ENCODE results near the gene TPP1. TPM values are rescaled to one million over a fixed set of nuclear protein-coding genes. Genes with fewer than 3 reads are reported as not detected.
A peak's percentile ranks its signal among the peaks of the same experiment; 100 is the strongest.

TPP1 gene
- total RNA-seq, 4 donors from 2014 or later, result 45.6 to 81.3 (median 58.0) TPM

DNA sequence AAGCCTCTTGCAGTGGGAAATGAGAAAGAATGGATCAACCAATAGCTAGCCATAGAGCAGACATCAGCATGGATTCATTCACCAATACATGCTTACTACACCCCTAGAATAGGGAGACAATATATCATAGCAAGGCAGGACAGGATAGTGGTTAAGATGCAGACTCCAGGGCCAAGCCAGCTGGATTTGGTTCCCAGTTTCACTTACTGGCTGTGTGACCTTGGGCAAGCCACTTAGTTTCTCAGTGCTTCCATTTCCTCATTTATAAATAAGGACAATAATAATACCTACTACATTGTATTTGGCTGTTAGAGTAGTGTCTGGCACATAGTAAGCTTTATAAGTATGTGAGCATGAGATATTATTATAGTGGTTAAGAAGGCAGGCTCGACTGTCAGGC lies 29.3 kb upstream of the TPP1 start:
- no peak for DNase-seq (ENCODE audit: low spot score in 2 of 2)
- H3K4me3 ChIP-seq, result no peak overlapping the region
- peaks cover 0 to 47% (median 28%) of the 10 kb centered on the region in 4 donors for H3K4me1 ChIP-seq

DNA sequence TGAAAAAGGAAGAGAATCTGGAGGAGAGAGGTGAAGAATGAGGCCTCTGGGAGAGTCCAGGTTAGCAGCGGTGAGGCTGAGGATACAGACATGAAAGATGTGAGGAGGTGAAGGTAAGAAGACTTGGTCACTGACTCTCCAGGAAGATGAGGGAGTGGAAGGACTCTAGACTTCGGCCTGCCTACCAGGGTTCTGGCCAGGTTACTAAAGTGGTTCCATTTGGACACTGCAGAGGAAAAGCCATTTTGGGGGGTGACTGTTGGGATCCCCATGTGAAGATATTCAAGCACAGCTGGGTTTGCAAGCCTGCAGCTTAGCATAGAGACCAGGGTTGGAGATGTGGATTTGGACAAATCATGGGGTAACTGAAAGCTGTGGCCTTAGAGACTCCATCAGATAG lies 28.6 kb upstream of the TPP1 start:
- no peak for DNase-seq (ENCODE audit: low spot score in 2 of 2)
- Histone ChIP-seq H3K27ac (peak overlapping the region in 2 of 4 donors; percentile 60 to 74), H3K9me3 (no peaks in the 10 kb centered on the region), H3K27me3 (peaks cover 0 to 22% of the 10 kb centered on the region in 2 donors), H3K4me3 (no peak overlapping the region), H3K36me3 (no peaks in the 10 kb centered on the region), H3K4me1 (peaks cover 0 to 42% (median 28%) of the 10 kb centered on the region in 4 donors)
- 80 to 93% methylated on average over 2 of the region's 2 CpGs for WGBS, 2 donors
- TF ChIP-seq EP300 (IDR thresholded peaks at IDR 0.05) (no peak), POLR2A (IDR thresholded peaks at IDR 0.05) (no peak)
- TF ChIP-seq, protein P1, sequence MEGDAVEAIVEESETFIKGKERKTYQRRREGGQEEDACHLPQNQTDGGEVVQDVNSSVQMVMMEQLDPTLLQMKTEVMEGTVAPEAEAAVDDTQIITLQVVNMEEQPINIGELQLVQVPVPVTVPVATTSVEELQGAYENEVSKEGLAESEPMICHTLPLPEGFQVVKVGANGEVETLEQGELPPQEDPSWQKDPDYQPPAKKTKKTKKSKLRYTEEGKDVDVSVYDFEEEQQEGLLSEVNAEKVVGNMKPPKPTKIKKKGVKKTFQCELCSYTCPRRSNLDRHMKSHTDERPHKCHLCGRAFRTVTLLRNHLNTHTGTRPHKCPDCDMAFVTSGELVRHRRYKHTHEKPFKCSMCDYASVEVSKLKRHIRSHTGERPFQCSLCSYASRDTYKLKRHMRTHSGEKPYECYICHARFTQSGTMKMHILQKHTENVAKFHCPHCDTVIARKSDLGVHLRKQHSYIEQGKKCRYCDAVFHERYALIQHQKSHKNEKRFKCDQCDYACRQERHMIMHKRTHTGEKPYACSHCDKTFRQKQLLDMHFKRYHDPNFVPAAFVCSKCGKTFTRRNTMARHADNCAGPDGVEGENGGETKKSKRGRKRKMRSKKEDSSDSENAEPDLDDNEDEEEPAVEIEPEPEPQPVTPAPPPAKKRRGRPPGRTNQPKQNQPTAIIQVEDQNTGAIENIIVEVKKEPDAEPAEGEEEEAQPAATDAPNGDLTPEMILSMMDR (IDR thresholded peaks at IDR 0.05), result no peak

More for the DNA sequence above, 29.3 kb upstream of the TPP1 start:
- Histone ChIP-seq H3K9me3 (no peaks in the 10 kb centered on the region), H3K27ac (no peak overlapping the region), H3K36me3 (no peaks in the 10 kb centered on the region), H3K27me3 (peaks cover 0 to 28% of the 10 kb centered on the region in 2 donors)
- 56 to 73% methylated on average over 1 of the region's 1 CpG for WGBS, 2 donors
- TF ChIP-seq, protein P1 (IDR thresholded peaks at IDR 0.05), result no peak
- TF ChIP-seq POLR2A (IDR thresholded peaks at IDR 0.05), result no peak
- no peak for TF ChIP-seq EP300 (IDR thresholded peaks at IDR 0.05)

DNA sequence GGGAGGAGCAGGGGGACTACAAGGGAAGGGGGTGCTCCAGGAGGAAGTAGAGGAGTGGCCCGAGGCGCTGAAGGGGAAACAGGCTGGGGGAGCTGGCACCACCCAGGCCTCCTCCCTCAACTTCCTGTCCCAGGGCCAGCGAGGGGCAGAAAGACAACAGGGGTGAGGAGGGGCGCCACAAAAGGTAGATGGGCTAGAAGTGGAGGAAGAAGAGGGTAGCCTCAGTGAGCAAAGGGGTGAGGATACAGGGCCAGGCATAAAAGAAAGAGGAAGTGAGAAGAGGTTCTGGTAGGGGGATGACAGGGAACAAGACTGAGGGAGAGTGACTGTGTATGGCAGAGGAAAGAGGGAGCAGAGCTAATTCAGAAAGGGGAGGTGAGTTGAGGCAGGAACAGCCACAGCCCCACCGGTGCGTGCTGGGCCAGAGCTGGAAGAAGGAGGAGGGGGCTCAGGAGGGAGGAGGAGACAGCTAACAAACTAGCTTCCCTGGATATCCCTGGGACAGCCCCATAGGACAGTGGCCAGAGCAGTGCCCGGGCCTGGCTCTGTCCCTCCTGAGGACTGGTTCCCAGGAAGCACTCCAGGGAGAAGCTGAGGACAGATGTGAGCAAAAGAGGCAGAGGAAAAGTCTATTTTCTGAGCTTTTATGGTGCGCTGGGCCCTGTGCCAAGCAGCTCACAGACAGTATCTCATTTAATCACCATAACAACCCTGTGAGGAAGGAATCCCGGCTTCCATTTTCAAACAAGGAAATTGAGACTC lies 27.9 kb upstream of the TPP1 start:
- peak overlapping the region in 3 of 4 donors; percentile 60 to 74 (median 72) for H3K27ac ChIP-seq
- peaks cover 0 to 22% of the 10 kb centered on the region in 2 donors for H3K27me3 ChIP-seq
- H3K4me1 ChIP-seq, result peaks cover 0 to 38% (median 28%) of the 10 kb centered on the region in 4 donors
- no peak overlapping the region for H3K4me3 ChIP-seq
- no peaks in the 10 kb centered on the region for H3K9me3 ChIP-seq
- TF ChIP-seq EP300 (IDR thresholded peaks at IDR 0.05) (no peak), POLR2A (IDR thresholded peaks at IDR 0.05) (no peak)
- TF ChIP-seq, protein P1 (IDR thresholded peaks at IDR 0.05), result no peak
- 55 to 59% methylated on average over 9 of the region's 9 CpGs for WGBS, 2 donors
- no peaks in the 10 kb centered on the region for H3K36me3 ChIP-seq
- no peak for DNase-seq (ENCODE audit: low spot score in 2 of 2)

DNA sequence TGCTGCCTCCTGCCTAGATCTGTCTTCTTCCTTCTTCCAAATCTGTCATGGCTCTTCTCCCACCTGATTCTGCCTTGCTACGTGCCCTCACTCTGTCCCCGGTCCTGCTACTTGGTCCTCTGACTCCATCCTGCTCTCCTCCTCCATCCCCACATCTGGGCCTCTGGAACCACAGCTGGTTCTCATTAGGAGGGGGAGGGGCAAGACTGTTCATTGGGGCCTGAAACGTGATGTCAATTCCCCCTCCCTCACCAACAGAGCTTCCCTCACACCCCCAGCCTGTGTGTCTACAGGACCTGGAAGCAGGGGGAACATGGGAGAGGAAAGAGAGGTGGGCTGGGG lies 27.3 kb upstream of the TPP1 start:
- Histone ChIP-seq H3K4me3 (no peak overlapping the region), H3K27me3 (peaks cover 0 to 22% of the 10 kb centered on the region in 2 donors), H3K36me3 (no peaks in the 10 kb centered on the region), H3K4me1 (peaks cover 0 to 38% (median 28%) of the 10 kb centered on the region in 4 donors), H3K9me3 (no peaks in the 10 kb centered on the region), H3K27ac (peak overlapping the region in 3 of 4 donors; percentile 60 to 74 (median 72))
- TF ChIP-seq EP300 (IDR thresholded peaks at IDR 0.05) (peak in 1 of 2 donors; percentile 27), POLR2A (IDR thresholded peaks at IDR 0.05) (no peak)
- TF ChIP-seq, protein P1 (IDR thresholded peaks at IDR 0.05), result no peak
- DNase-seq (ENCODE audit: low spot score in 2 of 2), result peak in 1 of 2 donors; percentile 72
- WGBS, 2 donors, result 51 to 52% methylated on average over 3 of the region's 3 CpGs

DNA sequence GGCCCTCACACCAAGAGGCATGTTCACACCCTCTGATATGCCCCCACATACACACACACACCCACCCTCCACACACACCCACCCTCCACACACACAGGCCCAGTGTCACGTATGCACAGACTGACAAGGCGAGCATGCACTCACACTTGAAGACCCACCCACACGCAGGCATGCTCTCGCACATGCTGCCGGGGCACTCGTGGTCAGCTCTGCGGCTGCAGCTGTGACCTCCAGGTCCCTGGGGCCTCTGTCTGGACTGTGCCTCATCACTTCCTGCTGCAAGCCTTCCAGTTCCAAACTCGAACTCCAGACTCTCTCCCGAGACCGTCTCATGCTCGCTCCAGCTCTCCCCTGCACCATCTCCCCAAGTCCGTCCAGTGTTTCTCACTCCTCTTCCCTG lies 26.8 kb upstream of the TPP1 start:
- TF ChIP-seq EP300 (IDR thresholded peaks at IDR 0.05), result no peak
- TF ChIP-seq, protein P1 (IDR thresholded peaks at IDR 0.05), result no peak
- no peak for TF ChIP-seq POLR2A (IDR thresholded peaks at IDR 0.05)
- Histone ChIP-seq H3K4me1 (peaks cover 0 to 38% (median 28%) of the 10 kb centered on the region in 4 donors), H3K4me3 (no peak overlapping the region), H3K27ac (peak overlapping the region in 2 of 4 donors; percentile 60 to 72), H3K27me3 (peaks cover 0 to 21% of the 10 kb centered on the region in 2 donors), H3K9me3 (no peaks in the 10 kb centered on the region), H3K36me3 (peaks cover 0 to 4% (median 0%) of the 10 kb centered on the region in 3 donors)
- peak; percentile 45 to 66 for DNase-seq (ENCODE audit: low spot score in 2 of 2)
- 27 to 39% methylated on average over 12 of the region's 12 CpGs for WGBS, 2 donors
